Naive thymus-derived CD8-positive, alpha-beta T cell (primary cell): ENCODE data around the gene SEMA4G. TPM values are rescaled to one million over a fixed set of nuclear protein-coding genes. Genes with fewer than 3 reads are reported as not detected.
A peak's percentile ranks its signal among the peaks of the same experiment; 100 is the strongest.

Experiments used
- ATAC-seq, 2 donors: fragments of 150-1000 bp; cut with Tn5 transposase in 1 of 2; sonication (Bioruptor Pico), chemical (Tn5 transposase) in 1 of 2; 1 replicate in 1 of 2; 2 replicates in 1 of 2; pipeline ENCODE4 v1.10.0; 2021; ENCODE audit warnings: mild to moderate bottlenecking in 2 of 2, moderate library complexity in 2 of 2
- POLR2A ChIA-PET: fragments of 350-600 bp; sonication (Branson Sonifier 250); formaldehyde crosslinking; loops from one replicate; lab custom pipeline; 2021; ENCODE audit warnings: antibody characterized with exemption; lab: Charles Lee
- DNase-seq, 10 donors: peaks; one replicate each; pipeline versions ENCODE4 v3.0.0 to v3.0.0-alpha.2; 2020 to 2022
- H3K27ac Mint-ChIP-seq, 10 donors: one replicate each; pipeline ENCODE4 v1.8.0; 2020 to 2022; ENCODE audit warnings: mild to moderate bottlenecking in 10 of 10, mixed read lengths in 10 of 10, moderate library complexity in 4 of 10, inconsistent platforms in 1 of 10
- H3K27me3 Mint-ChIP-seq, 5 donors: one replicate each; pipeline ENCODE4 v1.8.0; 2021 to 2022; ENCODE audit warnings: mixed read lengths in 5 of 5
- H3K36me3 Mint-ChIP-seq, 3 donors: one replicate each; pipeline ENCODE4 v1.8.0; 2020 to 2022; ENCODE audit warnings: mixed read lengths in 3 of 3, mild to moderate bottlenecking in 2 of 3, inconsistent platforms in 1 of 3
- H3K4me1 Mint-ChIP-seq, 4 donors: one replicate each; pipeline ENCODE4 v1.8.0; 2021 to 2022; ENCODE audit warnings: mixed read lengths in 4 of 4
- H3K4me3 Mint-ChIP-seq, 10 donors: one replicate each; pipeline ENCODE4 v1.8.0; 2020 to 2022; ENCODE audit warnings: mild to moderate bottlenecking in 10 of 10, mixed read lengths in 10 of 10, moderate library complexity in 6 of 10, inconsistent platforms in 1 of 10
- H3K9me3 Mint-ChIP-seq, 9 donors: one replicate each; pipeline ENCODE4 v1.8.0; 2020 to 2022; ENCODE audit warnings: mixed read lengths in 9 of 9, mild to moderate bottlenecking in 3 of 9, inconsistent platforms in 1 of 9, moderate library complexity in 1 of 9
- polyA plus RNA-seq, 3 donors: library from polyadenylated mRNA; unstranded; fragments of 300-500 nt; fragmentation: Illumina TruSeq; gene quantifications; one replicate each; pipeline ENCODE4 v1.2.3, GENCODE V29; 2021
- total RNA-seq, 8 experiments: library from RNA in 2 of 8; stranded (reverse) in 2 of 8; gene quantifications; one replicate each; pipeline ENCODE4 v1.2.3 and lab custom pipeline; 2021 to 2026

The SEMA4G gene
- total and polyA plus RNA-seq, 5 experiments from 2014 or later = 0.14 to 2.0 (median 1.6) TPM; not detected in 2

GRCh38 chr10:101012525-101013364, 43.4 kb downstream of the SEMA4G start:
- POLR2A ChIA-PET = interaction anchor here (1.5 kb wide), 1 partner anchor 13 kb away, joined by 4 read pairs; the partner anchor contains the start of gene LZTS2
- H3K4me1 Mint-ChIP-seq = peaks cover 12 to 19% (median 16%) of the 10 kb centered on the region in 4 donors
- no peaks in the 10 kb centered on the region for H3K36me3 Mint-ChIP-seq
- H3K4me3 Mint-ChIP-seq = no peak overlapping the region
- ATAC-seq = peak; percentile 92 to 93
- H3K27ac Mint-ChIP-seq = peak overlapping the region in 3 of 10 donors; percentile 9 to 61 (median 29)
- peaks cover 4 to 49% (median 31%) of the 10 kb centered on the region in 5 donors for H3K27me3 Mint-ChIP-seq
- H3K9me3 Mint-ChIP-seq = no peaks in the 10 kb centered on the region
- DNase-seq = peak; percentile 52 to 88 (median 68)

GRCh38 chr10:101013365-101013825, 44.1 kb downstream of the SEMA4G start:
- H3K4me3 Mint-ChIP-seq = no peak overlapping the region
- H3K4me1 Mint-ChIP-seq = peaks cover 13 to 22% (median 17%) of the 10 kb centered on the region in 4 donors
- DNase-seq = no peak
- peak overlapping the region in 3 of 10 donors; percentile 9 to 61 (median 29) for H3K27ac Mint-ChIP-seq
- POLR2A ChIA-PET = interaction anchor here (0.7 to 4.7 kb wide), 4 partner anchors 14 to 1411 kb away, joined by 3 to 36 read pairs (median 4); partner anchors contain the start of gene LZTS2
- peaks cover 4 to 55% (median 33%) of the 10 kb centered on the region in 5 donors for H3K27me3 Mint-ChIP-seq
- ATAC-seq = no peak
- no peaks in the 10 kb centered on the region for H3K36me3 Mint-ChIP-seq
- no peaks in the 10 kb centered on the region for H3K9me3 Mint-ChIP-seq

DNA sequence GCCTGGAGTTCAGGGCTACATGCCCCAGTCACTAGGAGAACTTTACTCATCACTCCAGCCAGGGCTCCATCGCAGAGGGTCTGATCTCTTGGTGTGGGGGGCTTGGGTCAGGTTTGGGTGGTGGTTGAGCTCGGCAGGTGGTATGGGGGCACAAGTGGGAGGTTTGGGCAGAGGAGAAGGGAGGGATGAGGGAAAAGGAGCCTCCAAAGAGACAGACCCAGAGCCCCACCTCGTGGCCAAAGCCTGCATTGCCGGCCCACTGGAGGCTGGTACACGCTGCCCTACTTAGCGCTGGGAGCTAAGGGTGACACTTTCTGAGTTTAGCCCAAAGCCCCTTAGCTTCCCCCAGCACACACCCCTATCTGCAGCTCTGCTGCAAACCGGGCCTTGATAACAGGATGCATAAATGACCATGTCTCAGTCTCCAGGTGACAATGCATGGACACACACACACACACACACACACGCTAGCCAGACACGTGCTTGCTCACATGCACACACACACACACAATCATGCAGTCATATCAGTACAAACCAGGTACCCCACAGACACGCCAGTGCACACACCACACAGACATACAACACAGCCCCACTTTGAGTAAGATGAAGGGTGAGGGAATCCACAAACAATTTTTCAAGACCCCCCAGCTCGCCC, 45.1 kb downstream of the SEMA4G start:
- DNase-seq = peak; percentile 54 to 86 (median 74)
- Mint-ChIP-seq H3K27me3 (peaks cover 4 to 65% (median 37%) of the 10 kb centered on the region in 5 donors), H3K27ac (peak overlapping the region in 3 of 10 donors; percentile 27 to 82 (median 51)), H3K36me3 (no peaks in the 10 kb centered on the region), H3K9me3 (no peaks in the 10 kb centered on the region), H3K4me3 (no peak overlapping the region), H3K4me1 (peaks cover 15 to 24% (median 18%) of the 10 kb centered on the region in 4 donors)
- ATAC-seq = peak; percentile 47 to 59
- POLR2A ChIA-PET = interaction anchor here (0.7 to 4.7 kb wide), 6 partner anchors 11 to 1410 kb away, joined by 3 to 36 read pairs (median 4); partner anchors contain the start of genes LZTS2, PDZD7 and SFXN3

- no peaks in the 10 kb centered on the region for H3K36me3 Mint-ChIP-seq
- no peak for ATAC-seq
- H3K4me3 Mint-ChIP-seq = no peak overlapping the region
- POLR2A ChIA-PET = interaction anchor here (0.7 to 4.7 kb wide), 3 partner anchors 12 to 17 kb away, joined by 3 to 36 read pairs (median 4); partner anchors contain the start of genes LZTS2, PDZD7 and SFXN3
- no peak for DNase-seq
- no peaks in the 10 kb centered on the region for H3K9me3 Mint-ChIP-seq
- no peak overlapping the region for H3K27ac Mint-ChIP-seq
- H3K4me1 Mint-ChIP-seq = peaks cover 15 to 24% (median 20%) of the 10 kb centered on the region in 4 donors
- H3K27me3 Mint-ChIP-seq = peaks cover 5 to 71% (median 40%) of the 10 kb centered on the region in 5 donors
Measured at GRCh38 chr10:101014966-101015581, 45.8 kb downstream of the SEMA4G start.

GRCh38 chr10:101015582-101015973, 46.3 kb downstream of the SEMA4G start:
- no peaks in the 10 kb centered on the region for H3K9me3 Mint-ChIP-seq
- peaks cover 15 to 24% (median 20%) of the 10 kb centered on the region in 4 donors for H3K4me1 Mint-ChIP-seq
- POLR2A ChIA-PET = interaction anchor here (1.3 to 4.7 kb wide), 2 partner anchors 10 to 17 kb away, joined by 4 to 36 read pairs; partner anchors contain the start of gene LZTS2
- DNase-seq (no peak), ATAC-seq (no peak)
- peaks cover 5 to 75% (median 44%) of the 10 kb centered on the region in 5 donors for H3K27me3 Mint-ChIP-seq
- no peak overlapping the region for H3K4me3 Mint-ChIP-seq
- H3K36me3 Mint-ChIP-seq = no peaks in the 10 kb centered on the region
- H3K27ac Mint-ChIP-seq = no peak overlapping the region

GRCh38 chr10:101016814-101017213, 47.5 kb downstream of the SEMA4G start:
- Mint-ChIP-seq H3K27me3 (peaks cover 8 to 86% (median 50%) of the 10 kb centered on the region in 5 donors), H3K9me3 (no peaks in the 10 kb centered on the region), H3K36me3 (no peaks in the 10 kb centered on the region), H3K27ac (no peak overlapping the region), H3K4me3 (no peak overlapping the region), H3K4me1 (peaks cover 15 to 24% (median 20%) of the 10 kb centered on the region in 4 donors)
- DNase-seq (no peak), ATAC-seq (no peak)
- POLR2A ChIA-PET = interaction anchor here (1.3 to 4.7 kb wide), 3 partner anchors 11 to 19 kb away, joined by 4 to 36 read pairs (median 15); partner anchors contain the start of genes LZTS2, PDZD7 and SFXN3

- POLR2A ChIA-PET = interaction anchor here (1.1 to 4.7 kb wide), 4 partner anchors 13 to 25 kb away, joined by 3 to 36 read pairs (median 10); partner anchors contain the start of genes LZTS2, PDZD7 and SFXN3
- DNase-seq (no peak), ATAC-seq (no peak)
- peaks cover 8 to 88% (median 52%) of the 10 kb centered on the region in 5 donors for H3K27me3 Mint-ChIP-seq
- H3K27ac Mint-ChIP-seq = peak overlapping the region in 1 of 10 donors; percentile 43
- H3K4me3 Mint-ChIP-seq = peak overlapping the region in 1 of 10 donors; percentile 24
- no peaks in the 10 kb centered on the region for H3K36me3 Mint-ChIP-seq
- H3K4me1 Mint-ChIP-seq = peaks cover 10 to 18% (median 15%) of the 10 kb centered on the region in 4 donors
- no peaks in the 10 kb centered on the region for H3K9me3 Mint-ChIP-seq
Measured at GRCh38 chr10:101018118-101018599, 48.9 kb downstream of the SEMA4G start.

DNA sequence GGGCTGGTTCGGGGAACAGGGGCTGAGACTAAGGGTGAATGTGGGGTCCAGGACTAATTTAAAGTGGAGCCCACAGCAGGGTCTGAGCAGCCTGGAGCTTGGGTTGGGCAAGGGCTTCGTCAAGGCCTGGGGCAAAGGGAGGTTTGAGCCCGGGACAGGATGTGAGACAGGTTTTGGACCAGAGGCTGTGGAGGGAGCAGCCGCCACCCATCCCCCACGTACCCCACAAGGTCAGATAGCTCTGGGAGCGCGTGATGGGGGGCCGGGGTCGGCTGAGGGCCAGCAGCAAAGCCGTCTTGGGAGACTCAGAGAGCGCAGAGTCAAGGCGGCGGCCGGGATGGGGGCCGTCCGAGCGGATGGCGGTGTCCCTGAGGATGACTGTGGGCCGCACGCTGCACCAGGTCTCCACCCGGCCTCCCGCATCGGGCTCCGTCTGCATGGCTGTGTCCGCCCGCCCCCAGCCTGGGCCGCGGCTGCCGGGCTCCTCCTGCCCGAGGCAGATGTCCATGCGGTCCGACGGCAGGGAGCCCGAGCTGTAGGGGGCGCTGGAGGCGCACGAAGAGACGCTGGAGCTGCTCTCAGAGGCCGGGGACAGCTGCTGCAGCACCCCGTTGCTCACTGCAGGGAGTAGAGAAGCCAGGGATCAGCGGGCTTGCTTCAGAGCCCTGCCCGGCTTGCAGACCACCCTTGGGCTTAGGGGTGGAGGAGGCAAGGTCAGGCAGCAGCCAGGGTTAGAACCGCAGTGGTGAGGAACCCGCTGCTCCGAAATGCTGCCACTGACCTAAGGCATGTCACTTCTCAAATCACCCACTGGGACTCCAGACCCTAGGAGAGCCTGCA, 49.5 kb downstream of the SEMA4G start:
- Mint-ChIP-seq H3K9me3 (no peaks in the 10 kb centered on the region), H3K27ac (peak overlapping the region in 1 of 10 donors; percentile 43), H3K4me1 (peaks cover 7 to 14% (median 11%) of the 10 kb centered on the region in 4 donors), H3K36me3 (no peaks in the 10 kb centered on the region), H3K27me3 (peaks cover 8 to 82% (median 49%) of the 10 kb centered on the region in 5 donors), H3K4me3 (peak overlapping the region in 2 of 10 donors; percentile 5 to 24)
- ATAC-seq (peak; percentile 84 to 87), DNase-seq (peak; percentile 40 to 84 (median 56))
- POLR2A ChIA-PET = interaction anchor here (1.1 to 3.5 kb wide), 3 partner anchors 13 to 24 kb away, joined by 3 to 15 read pairs (median 5); partner anchors contain the start of genes LZTS2, PDZD7 and SFXN3
